Amygdala (tissue), 56 donors: Measurements from ENCODE around the gene EPHB4.
A peak's percentile ranks its signal among the peaks of the same experiment; 100 is the strongest.

ENCODE experiments used
- DNase-seq, 56 donors: peaks; one replicate each; lab custom pipeline; 2025; lab: John Stamatoyannopoulos, UW

Gene EPHB4

DNA sequence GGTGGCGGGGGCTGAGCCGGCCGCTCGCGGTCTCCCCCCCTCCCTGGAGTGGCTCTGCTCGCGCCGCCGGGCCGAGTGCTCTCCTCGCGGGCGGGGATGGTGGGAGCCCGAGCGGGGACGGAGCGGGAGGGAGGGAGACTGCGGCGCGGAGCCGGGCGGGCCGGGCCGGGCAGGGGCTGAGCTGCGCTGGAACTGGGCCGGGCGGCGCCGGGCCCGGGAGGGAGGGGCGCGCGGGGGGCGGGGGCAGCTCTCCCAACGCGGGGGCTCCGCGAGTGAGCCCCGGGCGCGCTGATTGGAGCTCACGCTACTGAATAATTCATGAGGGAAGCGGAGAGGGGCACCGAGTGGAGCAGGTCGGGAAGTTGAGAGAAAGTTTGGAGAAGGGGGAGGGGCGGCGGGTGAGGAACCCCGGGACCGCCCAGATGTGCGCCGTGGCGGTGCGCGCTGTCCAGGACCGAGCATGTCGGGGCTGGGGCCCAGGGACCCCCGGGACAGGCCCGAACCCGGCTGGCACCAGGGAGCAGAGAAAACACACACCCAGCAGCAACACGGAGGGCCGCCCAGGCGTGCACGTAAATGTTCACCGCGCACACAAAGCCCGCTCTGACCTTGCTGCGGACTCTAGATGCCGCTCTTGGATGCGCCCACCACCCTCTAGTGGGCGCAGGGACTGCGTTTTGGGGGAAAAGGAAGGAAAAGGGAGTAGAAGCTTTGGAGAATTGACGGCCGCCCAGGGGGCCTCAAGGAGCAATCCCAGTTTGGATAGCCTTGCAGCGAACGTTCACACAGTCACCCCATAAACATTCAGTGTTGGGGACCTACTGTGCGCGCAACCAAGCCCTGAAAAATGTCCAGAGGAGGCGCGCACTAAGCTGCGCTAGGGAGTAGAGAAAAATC lies at the start of gene EPHB4:
Gene EPHB4 (minus strand): TSS at position 194 of the 897 bp plus-strand sequence. CDS start 493 bp downstream, outside the sequence.
- DNase-seq = peak in 10 of 56 donors; percentile 3 to 59 (median 18)

DNA sequence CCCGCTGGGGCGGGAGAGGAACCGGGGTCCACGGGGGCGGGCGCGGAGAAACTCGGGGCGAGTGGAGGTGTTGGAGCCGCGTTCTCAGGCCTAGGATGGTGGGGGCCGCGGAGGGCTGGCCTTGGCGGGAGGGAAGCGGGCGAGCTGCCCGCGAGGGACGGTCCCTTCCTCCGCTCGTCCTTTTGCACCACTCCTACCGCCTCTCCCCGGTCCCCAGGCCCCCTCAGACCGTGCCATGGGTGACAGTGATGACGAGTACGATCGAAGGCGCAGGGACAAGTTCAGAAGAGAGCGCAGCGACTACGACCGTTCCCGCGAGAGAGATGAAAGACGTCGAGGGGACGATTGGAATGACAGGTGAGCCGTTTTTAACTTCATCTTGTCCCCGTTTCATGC lies 48.0 kb upstream of the EPHB4 start:
- DNase-seq = peak in 3 of 56 donors; percentile 51 to 69 (median 55)

- peak; percentile 50 to 99 (median 97) for DNase-seq
These were observed 47.4 kb upstream of the EPHB4 start, which contains the start of gene SRRT for GRCh38 chr7:100874577-100875355. TSS of gene SRRT (plus strand) at chr7:100875103. CDS start at chr7:100875591, 488 bp downstream.

- peak in 2 of 56 donors; percentile 48 to 50 for DNase-seq
These were observed 46.9 kb upstream of the EPHB4 start for GRCh38 chr7:100874300-100874576.

DNA sequence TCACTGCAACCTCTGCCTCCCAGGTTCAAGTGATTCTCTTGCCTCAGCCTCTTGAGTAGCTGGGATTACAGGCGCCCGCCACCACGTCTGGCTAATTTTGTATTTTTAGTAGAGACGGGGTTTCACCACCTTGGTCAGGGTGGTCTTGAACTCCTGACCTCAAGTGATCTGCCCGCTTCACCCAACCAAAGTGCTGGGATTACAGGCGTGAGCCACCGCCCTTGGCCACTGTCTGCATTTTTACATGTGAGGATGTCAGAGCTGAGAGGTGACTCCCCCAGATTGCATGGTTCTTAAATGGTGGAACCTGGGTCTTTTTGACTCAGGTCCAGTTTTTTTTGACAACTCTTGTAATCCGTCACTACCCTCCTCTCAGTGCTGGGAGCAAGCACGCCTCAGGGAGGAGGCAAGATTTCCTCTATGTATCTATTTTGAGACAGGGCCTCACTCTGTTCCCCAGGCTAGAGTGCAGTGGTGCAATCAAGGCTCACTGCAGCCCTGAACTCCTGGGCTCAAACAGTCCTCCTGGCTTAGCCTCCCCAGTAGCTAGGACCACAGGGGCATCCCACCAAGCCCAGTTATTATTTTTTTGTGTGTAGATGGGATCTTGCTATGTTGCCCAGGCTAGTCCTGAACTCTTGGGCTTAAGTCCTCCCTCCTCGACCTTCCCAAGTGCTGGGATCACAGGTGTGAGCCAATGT lies 46.4 kb upstream of the EPHB4 start:
- no peak for DNase-seq

- peak in 2 of 56 donors; percentile 18 to 28 for DNase-seq
These were observed 40.6 kb upstream of the EPHB4 start for GRCh38 chr7:100867776-100868485.

- peak in 53 of 56 donors; percentile 15 to 88 (median 62) for DNase-seq
These were observed 39.9 kb upstream of the EPHB4 start, which contains the start of gene TRIP6 for GRCh38 chr7:100867040-100867775. TSS of gene TRIP6 (plus strand) at chr7:100867387. CDS start at chr7:100867498, 111 bp downstream.

- no peak for DNase-seq
These were observed 39.4 kb upstream of the EPHB4 start for GRCh38 chr7:100866729-100867039.

GRCh38 chr7:100865938-100866728 lies 38.8 kb upstream of the EPHB4 start:
- DNase-seq = peak in 55 of 56 donors; percentile 27 to 94 (median 69)

- no peak for DNase-seq
These were observed 38.1 kb upstream of the EPHB4 start for GRCh38 chr7:100865372-100865911.

DNA sequence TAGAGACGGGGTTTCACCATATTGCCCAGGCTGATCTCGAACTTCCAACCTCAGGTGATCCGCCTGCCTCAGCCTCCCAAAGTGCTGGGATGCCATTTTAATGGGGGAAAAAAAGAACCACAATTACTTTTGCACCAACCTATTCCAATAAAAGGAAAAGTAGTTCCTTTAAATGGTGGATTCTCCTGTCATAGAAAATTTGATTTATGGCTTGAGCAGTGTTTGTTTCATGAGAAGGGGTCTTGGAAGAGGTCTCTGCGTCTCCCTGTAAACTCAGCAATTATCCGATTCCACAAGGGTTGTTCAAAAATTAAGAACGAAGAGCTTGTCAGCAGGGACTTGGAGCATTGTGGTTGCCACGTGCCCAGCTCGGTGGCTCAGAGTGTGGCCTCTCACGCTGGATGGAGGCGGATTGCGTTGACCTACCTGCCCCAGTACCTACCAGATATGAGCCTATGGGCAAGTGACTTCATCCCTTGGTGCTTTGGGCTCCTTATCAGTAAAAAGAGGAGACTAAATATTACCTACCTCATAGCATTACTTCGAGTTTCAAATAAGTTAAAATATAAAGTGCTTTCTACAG lies 37.0 kb upstream of the EPHB4 start:
- DNase-seq = no peak

GRCh38 chr7:100863406-100863950 lies 36.2 kb upstream of the EPHB4 start:
- peak in 6 of 56 donors; percentile 6 to 57 (median 32) for DNase-seq

DNA sequence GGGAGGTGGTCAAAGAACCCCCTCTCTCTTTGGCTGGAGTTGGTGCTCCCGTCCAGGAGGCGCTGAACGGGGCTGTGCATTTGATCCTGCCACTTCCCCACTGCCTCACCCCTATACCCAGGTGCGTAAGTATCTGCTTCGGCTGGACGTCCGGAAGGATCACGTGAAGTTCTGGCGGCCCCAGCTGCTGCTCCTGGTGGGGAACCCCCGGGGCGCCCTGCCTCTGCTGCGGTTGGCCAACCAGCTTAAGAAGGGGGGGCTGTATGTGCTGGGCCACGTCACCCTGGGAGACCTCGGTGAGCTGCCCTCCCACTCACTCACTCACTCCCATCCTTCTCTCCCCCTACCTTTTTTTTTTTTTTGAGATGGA lies 34.3 kb upstream of the EPHB4 start:
- no peak for DNase-seq

GRCh38 chr7:100860702-100861615 lies 33.6 kb upstream of the EPHB4 start:
- DNase-seq = no peak

GRCh38 chr7:100859856-100860255 lies 32.5 kb upstream of the EPHB4 start:
- DNase-seq = no peak

GRCh38 chr7:100856871-100857282 lies 29.6 kb upstream of the EPHB4 start:
- no peak for DNase-seq

GRCh38 chr7:100855515-100855914 lies 28.2 kb upstream of the EPHB4 start:
- no peak for DNase-seq
